Measurements from ENCODE around the gene GPR52. TPM values are rescaled to one million over a fixed set of nuclear protein-coding genes. Genes with fewer than 3 reads are reported as not detected.

The GPR52 gene
- total RNA-seq, 4 donors from 2014 or later, result 1.9 to 5.2 (median 3.3) TPM

GRCh38 chr1:174426153-174426552, 21.6 kb upstream of the GPR52 start:
- no peak for DNase-seq (ENCODE audit: low spot score)
- ATAC-seq (ENCODE audit: low FRiP score), result no peak
- TF ChIP-seq, protein P1, sequence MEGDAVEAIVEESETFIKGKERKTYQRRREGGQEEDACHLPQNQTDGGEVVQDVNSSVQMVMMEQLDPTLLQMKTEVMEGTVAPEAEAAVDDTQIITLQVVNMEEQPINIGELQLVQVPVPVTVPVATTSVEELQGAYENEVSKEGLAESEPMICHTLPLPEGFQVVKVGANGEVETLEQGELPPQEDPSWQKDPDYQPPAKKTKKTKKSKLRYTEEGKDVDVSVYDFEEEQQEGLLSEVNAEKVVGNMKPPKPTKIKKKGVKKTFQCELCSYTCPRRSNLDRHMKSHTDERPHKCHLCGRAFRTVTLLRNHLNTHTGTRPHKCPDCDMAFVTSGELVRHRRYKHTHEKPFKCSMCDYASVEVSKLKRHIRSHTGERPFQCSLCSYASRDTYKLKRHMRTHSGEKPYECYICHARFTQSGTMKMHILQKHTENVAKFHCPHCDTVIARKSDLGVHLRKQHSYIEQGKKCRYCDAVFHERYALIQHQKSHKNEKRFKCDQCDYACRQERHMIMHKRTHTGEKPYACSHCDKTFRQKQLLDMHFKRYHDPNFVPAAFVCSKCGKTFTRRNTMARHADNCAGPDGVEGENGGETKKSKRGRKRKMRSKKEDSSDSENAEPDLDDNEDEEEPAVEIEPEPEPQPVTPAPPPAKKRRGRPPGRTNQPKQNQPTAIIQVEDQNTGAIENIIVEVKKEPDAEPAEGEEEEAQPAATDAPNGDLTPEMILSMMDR (IDR thresholded peaks at IDR 0.05), result no peak

GRCh38 chr1:174428033-174428432, 19.7 kb upstream of the GPR52 start:
- DNase-seq (ENCODE audit: low spot score) (no peak), ATAC-seq (ENCODE audit: low FRiP score) (no peak)
- TF ChIP-seq, protein P1 (IDR thresholded peaks at IDR 0.05), result no peak

DNA sequence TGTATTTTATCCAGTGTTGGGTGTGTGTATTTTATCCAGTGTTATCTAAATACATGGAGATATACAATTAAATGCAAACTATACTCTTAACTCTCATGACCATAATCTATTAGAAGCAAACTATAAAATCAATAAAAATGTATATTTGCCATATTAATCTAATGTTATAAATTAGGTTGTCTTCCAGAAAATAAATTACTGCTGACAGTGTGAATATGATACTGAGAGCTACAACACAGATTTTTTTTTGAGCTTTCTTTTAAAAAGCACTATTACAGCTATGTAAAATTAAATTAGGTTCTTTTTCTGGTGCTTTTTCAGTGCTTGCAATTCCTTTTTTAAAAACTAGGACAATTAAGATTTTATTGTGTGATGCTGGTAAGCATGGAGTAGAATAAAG, 19.0 kb upstream of the GPR52 start:
- ATAC-seq (ENCODE audit: low FRiP score) (no peak), DNase-seq (ENCODE audit: low spot score) (no peak)
- TF ChIP-seq, protein P1 (IDR thresholded peaks at IDR 0.05), result no peak

DNA sequence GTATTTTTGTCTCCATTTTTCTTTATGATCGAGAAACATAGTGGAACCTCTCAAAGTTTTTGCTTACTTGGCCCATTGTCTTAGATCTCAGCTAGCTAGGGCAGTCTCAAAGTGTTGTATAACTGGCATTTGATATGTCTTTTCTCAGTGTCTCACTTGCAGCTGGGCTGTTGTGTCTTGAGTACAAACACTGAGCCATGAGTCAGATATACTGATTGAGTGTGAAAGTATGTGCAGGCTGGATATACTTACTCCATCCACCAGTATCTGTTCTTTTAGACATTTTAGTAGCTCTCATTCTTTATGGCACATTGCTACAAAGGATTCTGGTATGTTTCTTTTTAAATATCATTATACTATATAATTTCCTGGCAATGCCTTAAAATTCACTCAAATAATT, 14.3 kb upstream of the GPR52 start:
- no peak for ATAC-seq (ENCODE audit: low FRiP score)
- no peak for DNase-seq (ENCODE audit: low spot score)
- TF ChIP-seq, protein P1 (IDR thresholded peaks at IDR 0.05), result no peak

GRCh38 chr1:174445351-174445750, 2.4 kb upstream of the GPR52 start:
- DNase-seq (ENCODE audit: low spot score) (no peak), ATAC-seq (ENCODE audit: low FRiP score) (no peak)
- TF ChIP-seq, protein P1 (IDR thresholded peaks at IDR 0.05), result no peak

DNA sequence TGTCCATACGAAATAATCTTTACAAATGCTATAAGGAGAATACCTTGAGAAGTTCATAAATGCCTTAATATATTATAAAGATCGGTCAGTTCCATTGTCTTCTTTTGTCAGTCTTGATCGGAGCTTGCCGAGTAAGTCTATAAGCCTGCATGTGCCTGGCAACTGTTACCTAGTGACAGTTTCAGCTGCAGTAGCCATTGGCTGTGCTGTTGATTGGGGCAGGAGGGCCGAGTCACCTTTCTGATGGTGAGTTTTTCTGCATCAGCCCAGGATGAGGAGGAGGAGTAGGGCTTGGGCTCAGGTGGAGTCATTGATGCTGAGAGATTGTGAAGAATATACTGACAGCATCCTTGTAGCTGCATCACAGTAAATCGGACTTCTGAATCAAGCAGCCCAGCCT, 1.9 kb upstream of the GPR52 start:
- TF ChIP-seq, protein P1 (IDR thresholded peaks at IDR 0.05), result no peak
- no peak for ATAC-seq (ENCODE audit: low FRiP score)
- DNase-seq (ENCODE audit: low spot score), result no peak

GRCh38 chr1:174448531-174448883, 743 bp downstream of the GPR52 start:
- DNase-seq (ENCODE audit: low spot score), result no peak
- TF ChIP-seq, protein P1 (IDR thresholded peaks at IDR 0.05), result no peak
- no peak for ATAC-seq (ENCODE audit: low FRiP score)

All from omental fat pad (tissue), 4 donors.